Caco-2 (cell line): ENCODE measurements around the gene NPLOC4. TPM values are rescaled to one million over a fixed set of nuclear protein-coding genes. Genes with fewer than 3 reads are reported as not detected.

ENCODE experiments used
- BruUV-seq: library from RNA; stranded (reverse); fragments of 400-500 nt; replicated peaks from 2 replicates; lab custom pipeline; 2021; lab: Mats Ljungman, UMichigan
- CTCF ChIA-PET: fragments of 300-600 bp; sonication (Branson Sonifier 250); formaldehyde crosslinking; loops from one replicate; lab custom pipeline; 2022; ENCODE audit warnings: antibody characterized with exemption; lab: Charles Lee
- POLR2A ChIA-PET: fragments of 300-600 bp; sonication (Branson Sonifier 250); formaldehyde crosslinking; loops from one replicate; lab custom pipeline; 2022; ENCODE audit warnings: antibody characterized with exemption; lab: Charles Lee
- DNase-seq, 2 experiments: peaks; one replicate each; pipeline versions ENCODE4 v3.0.0 to v3.0.0-alpha.2; 2020 to 2022
- H3K27me3 ChIP-seq: replicated peaks from 2 replicates; pipeline ENCODE4 v1.6.0; 2011; ENCODE audit warnings: low read length; ENCODE audit not compliant: control insufficient read depth, insufficient read depth
- H3K36me3 ChIP-seq: 2 replicates; pipeline ENCODE4 v1.5.1; 2011; ENCODE audit warnings: low read length; ENCODE audit not compliant: control insufficient read depth, insufficient read depth
- H3K4me1 ChIP-seq: fragments of 250-450 bp; sonication (Bioruptor Pico); 2 replicates; pipeline ENCODE4 v1.5.1; 2020; ENCODE audit warnings: mild to moderate bottlenecking
- H3K4me3 ChIP-seq: 2 replicates; pipeline ENCODE4 v1.5.1; 2011; ENCODE audit warnings: low read depth, mild to moderate bottlenecking, control low read depth, low read length
- H3K9me3 ChIP-seq: fragments of 250-450 bp; sonication (Bioruptor Pico); 2 replicates; pipeline ENCODE4 v1.5.1; 2020; ENCODE audit warnings: mild to moderate bottlenecking, moderate library complexity
- H3K27ac Mint-ChIP-seq: one replicate; pipeline ENCODE4 v1.8.0; 2022; ENCODE audit warnings: mixed read lengths; ENCODE audit not compliant: unreplicated experiment
- H3K27me3 Mint-ChIP-seq: one replicate; pipeline ENCODE4 v1.8.0; 2022; ENCODE audit warnings: mixed read lengths; ENCODE audit not compliant: insufficient read depth, unreplicated experiment
- H3K36me3 Mint-ChIP-seq: one replicate; pipeline ENCODE4 v1.8.0; 2022; ENCODE audit warnings: mild to moderate bottlenecking, mixed read lengths; ENCODE audit not compliant: insufficient read depth, unreplicated experiment
- H3K4me1 Mint-ChIP-seq: one replicate; pipeline ENCODE4 v1.8.0; 2022; ENCODE audit warnings: low read depth, mixed read lengths; ENCODE audit not compliant: unreplicated experiment
- H3K4me3 Mint-ChIP-seq: one replicate; pipeline ENCODE4 v1.8.0; 2022; ENCODE audit warnings: mild to moderate bottlenecking, moderate library complexity, mixed read lengths; ENCODE audit not compliant: unreplicated experiment
- H3K9me3 Mint-ChIP-seq: one replicate; pipeline ENCODE4 v1.8.0; 2022; ENCODE audit warnings: mixed read lengths; ENCODE audit not compliant: unreplicated experiment
- intact Hi-C: fragments of 100-400 bp; cut with micrococcal nuclease; formaldehyde crosslinking; loops from one replicate; pipeline ENCODE4 v1.10.0; 2022; ENCODE audit not compliant: unreplicated experiment
- total RNA-seq: library from RNA; stranded (reverse); gene quantifications from 2 replicates; pipeline ENCODE4 v1.2.3, GENCODE V29; 2022
- TF ChIP-seq, protein P1 (sequence below), 2 experiments: fragments of 200-600 bp in 1 of 2; IDR thresholded peaks; 1 replicate in 1 of 2; 2 replicates in 1 of 2; pipeline versions ENCODE4 v1.5.1 to v1.8.0; 2011 to 2022; ENCODE audit warnings: antibody characterized with exemption in 1 of 2, control low read depth in 1 of 2, inconsistent platforms in 1 of 2, low read depth in 1 of 2, low read length in 1 of 2, mild to moderate bottlenecking in 1 of 2, moderate library complexity in 1 of 2; ENCODE audit not compliant: insufficient read depth in 1 of 2, severe bottlenecking in 1 of 2, unreplicated experiment in 1 of 2

Gene NPLOC4
- total RNA-seq, 1 experiment from 2014 or later: 139 TPM

DNA sequence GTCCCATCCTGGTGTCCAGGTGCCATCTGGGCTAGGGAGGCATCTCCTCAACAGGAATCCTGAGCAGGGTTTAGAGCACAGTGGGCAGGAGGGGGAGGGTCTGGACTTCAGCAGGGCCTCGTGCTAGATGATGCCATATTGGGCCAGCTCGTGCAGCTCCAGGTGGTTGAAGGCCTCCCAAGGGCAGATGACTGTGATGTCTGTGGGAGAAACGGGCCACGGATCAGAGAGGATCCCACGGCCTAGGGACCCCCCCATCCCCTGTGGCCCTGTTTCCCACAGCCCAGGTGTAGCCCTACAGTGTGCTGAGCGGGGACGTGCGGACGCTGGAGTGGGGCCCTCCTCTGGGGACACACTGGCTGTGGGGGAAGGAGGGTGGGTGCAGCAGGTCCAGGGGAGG is 14.0 kb upstream of the NPLOC4 start:
- Mint-ChIP-seq H3K27me3 (no peaks in the 10 kb centered on the region), H3K36me3 (no peaks in the 10 kb centered on the region), H3K27ac (no peak overlapping the region), H3K9me3 (no peaks in the 10 kb centered on the region), H3K4me1 (peaks cover 6% of the 10 kb centered on the region), H3K4me3 (no peak overlapping the region)
- H3K4me3 ChIP-seq: no peak overlapping the region
- CTCF ChIA-PET: interaction anchor here (0.6 kb wide), 1 partner anchor 87 kb away, joined by 4 read pairs; no protein-coding TSS in a partner anchor
- H3K4me1 ChIP-seq: no peaks in the 10 kb centered on the region
- BruUV-seq: no TSS peak
- POLR2A ChIA-PET: interaction anchor here (0.6 kb wide), 2 partner anchors 11 to 22 kb away, joined by 7 to 9 read pairs; no protein-coding TSS in a partner anchor
- no peak for DNase-seq
- H3K27me3 ChIP-seq: no peaks in the 10 kb centered on the region
- peaks cover 10% of the 10 kb centered on the region for H3K9me3 ChIP-seq
- intact Hi-C loops: no loop called here
- no peaks in the 10 kb centered on the region for H3K36me3 ChIP-seq
- TF ChIP-seq, protein P1, sequence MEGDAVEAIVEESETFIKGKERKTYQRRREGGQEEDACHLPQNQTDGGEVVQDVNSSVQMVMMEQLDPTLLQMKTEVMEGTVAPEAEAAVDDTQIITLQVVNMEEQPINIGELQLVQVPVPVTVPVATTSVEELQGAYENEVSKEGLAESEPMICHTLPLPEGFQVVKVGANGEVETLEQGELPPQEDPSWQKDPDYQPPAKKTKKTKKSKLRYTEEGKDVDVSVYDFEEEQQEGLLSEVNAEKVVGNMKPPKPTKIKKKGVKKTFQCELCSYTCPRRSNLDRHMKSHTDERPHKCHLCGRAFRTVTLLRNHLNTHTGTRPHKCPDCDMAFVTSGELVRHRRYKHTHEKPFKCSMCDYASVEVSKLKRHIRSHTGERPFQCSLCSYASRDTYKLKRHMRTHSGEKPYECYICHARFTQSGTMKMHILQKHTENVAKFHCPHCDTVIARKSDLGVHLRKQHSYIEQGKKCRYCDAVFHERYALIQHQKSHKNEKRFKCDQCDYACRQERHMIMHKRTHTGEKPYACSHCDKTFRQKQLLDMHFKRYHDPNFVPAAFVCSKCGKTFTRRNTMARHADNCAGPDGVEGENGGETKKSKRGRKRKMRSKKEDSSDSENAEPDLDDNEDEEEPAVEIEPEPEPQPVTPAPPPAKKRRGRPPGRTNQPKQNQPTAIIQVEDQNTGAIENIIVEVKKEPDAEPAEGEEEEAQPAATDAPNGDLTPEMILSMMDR (IDR thresholded peaks at IDR 0.05; ENCODE audit: insufficient read depth in 1 of 2, low read depth in 1 of 2, low read length in 1 of 2, severe bottlenecking in 1 of 2, unreplicated experiment in 1 of 2): no peak

DNA sequence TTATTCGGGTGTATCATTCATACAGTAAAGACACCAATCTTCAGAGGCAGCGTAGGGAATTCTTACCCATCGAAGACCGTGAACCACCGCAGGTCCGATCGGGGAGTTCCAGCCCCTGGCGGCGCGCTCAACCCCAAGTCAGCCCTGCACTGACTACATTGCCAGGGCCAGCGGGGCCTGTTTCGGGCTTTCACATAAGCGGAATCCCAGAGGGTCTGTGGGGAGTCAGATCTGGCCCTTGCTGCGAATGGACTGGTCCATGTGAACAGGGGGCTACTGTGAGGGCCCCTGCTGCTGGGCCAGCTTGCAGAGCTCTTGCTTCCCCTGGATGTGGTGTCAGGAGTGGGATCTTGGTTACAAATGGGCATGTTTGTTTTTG is 11.8 kb upstream of the NPLOC4 start:
- no peaks in the 10 kb centered on the region for H3K36me3 Mint-ChIP-seq
- peaks cover 6% of the 10 kb centered on the region for H3K4me1 Mint-ChIP-seq
- no peak for DNase-seq
- intact Hi-C loops: no loop called here
- no peaks in the 10 kb centered on the region for H3K36me3 ChIP-seq
- H3K4me1 ChIP-seq: no peaks in the 10 kb centered on the region
- CTCF ChIA-PET: interaction anchor here (0.6 kb wide), 1 partner anchor 43 kb away, joined by 3 read pairs; no protein-coding TSS in a partner anchor
- H3K9me3 ChIP-seq: peaks cover 10% of the 10 kb centered on the region
- TF ChIP-seq, protein P1 (IDR thresholded peaks at IDR 0.05; ENCODE audit: insufficient read depth in 1 of 2, low read depth in 1 of 2, low read length in 1 of 2, severe bottlenecking in 1 of 2, unreplicated experiment in 1 of 2): no peak
- no peak overlapping the region for H3K4me3 Mint-ChIP-seq
- POLR2A ChIA-PET: no interaction called here
- BruUV-seq: no TSS peak
- no peaks in the 10 kb centered on the region for H3K27me3 Mint-ChIP-seq
- H3K4me3 ChIP-seq: no peak overlapping the region
- H3K27me3 ChIP-seq: no peaks in the 10 kb centered on the region
- no peaks in the 10 kb centered on the region for H3K9me3 Mint-ChIP-seq
- H3K27ac Mint-ChIP-seq: no peak overlapping the region

DNA sequence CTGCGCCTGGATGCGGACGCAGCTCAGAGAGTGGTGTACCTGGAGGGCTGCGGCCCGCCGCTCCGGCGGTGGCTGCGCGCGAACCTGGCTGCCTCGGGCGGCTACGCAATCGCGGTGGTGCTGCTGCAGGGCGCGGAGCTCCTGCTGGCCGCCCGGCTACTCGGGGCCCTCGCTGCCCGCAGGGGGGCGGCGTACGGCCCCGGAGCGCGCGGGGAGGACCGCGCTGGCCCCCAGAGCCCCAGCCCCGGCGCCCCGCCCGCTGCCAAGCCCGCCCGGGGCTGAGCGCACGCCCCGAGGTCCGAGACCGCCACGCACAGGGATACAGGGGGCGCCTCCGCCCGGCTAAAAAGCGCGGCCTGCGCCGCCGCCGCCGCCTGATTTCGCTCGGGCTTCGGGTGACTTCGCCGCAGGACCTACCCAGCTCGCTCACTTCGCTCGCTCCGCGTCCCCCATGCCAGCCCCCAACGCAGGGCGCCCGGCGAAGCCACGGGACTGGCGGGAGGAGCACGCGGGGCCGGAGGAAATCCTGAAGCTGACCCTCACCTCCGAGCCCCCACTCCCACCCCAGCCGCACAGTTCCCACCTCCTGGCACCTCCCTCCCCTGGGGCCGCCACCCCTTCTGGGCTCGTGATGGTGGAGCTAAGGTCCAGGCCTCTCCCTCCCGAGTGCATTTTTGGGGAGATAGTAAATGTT is 11.2 kb upstream of the NPLOC4 start:
- intact Hi-C loops: no loop called here
- DNase-seq: no peak
- peaks cover 6% of the 10 kb centered on the region for H3K4me1 Mint-ChIP-seq
- no peak overlapping the region for H3K27ac Mint-ChIP-seq
- Histone ChIP-seq H3K36me3 (no peaks in the 10 kb centered on the region), H3K27me3 (no peaks in the 10 kb centered on the region), H3K4me3 (no peak overlapping the region), H3K4me1 (no peaks in the 10 kb centered on the region), H3K9me3 (peaks cover 10% of the 10 kb centered on the region)
- ChIA-PET CTCF (interaction anchor here (0.6 kb wide), 1 partner anchor 44 kb away, joined by 3 read pairs; no protein-coding TSS in a partner anchor), POLR2A (no interaction called here)
- no peak overlapping the region for H3K4me3 Mint-ChIP-seq
- no peaks in the 10 kb centered on the region for H3K9me3 Mint-ChIP-seq
- H3K27me3 Mint-ChIP-seq: no peaks in the 10 kb centered on the region
- TF ChIP-seq, protein P1 (IDR thresholded peaks at IDR 0.05; ENCODE audit: insufficient read depth in 1 of 2, low read depth in 1 of 2, low read length in 1 of 2, severe bottlenecking in 1 of 2, unreplicated experiment in 1 of 2): no peak
- H3K36me3 Mint-ChIP-seq: no peaks in the 10 kb centered on the region
- no TSS peak for BruUV-seq
